ENCODE data around the gene TAOK1.

The TAOK1 gene

DNA sequence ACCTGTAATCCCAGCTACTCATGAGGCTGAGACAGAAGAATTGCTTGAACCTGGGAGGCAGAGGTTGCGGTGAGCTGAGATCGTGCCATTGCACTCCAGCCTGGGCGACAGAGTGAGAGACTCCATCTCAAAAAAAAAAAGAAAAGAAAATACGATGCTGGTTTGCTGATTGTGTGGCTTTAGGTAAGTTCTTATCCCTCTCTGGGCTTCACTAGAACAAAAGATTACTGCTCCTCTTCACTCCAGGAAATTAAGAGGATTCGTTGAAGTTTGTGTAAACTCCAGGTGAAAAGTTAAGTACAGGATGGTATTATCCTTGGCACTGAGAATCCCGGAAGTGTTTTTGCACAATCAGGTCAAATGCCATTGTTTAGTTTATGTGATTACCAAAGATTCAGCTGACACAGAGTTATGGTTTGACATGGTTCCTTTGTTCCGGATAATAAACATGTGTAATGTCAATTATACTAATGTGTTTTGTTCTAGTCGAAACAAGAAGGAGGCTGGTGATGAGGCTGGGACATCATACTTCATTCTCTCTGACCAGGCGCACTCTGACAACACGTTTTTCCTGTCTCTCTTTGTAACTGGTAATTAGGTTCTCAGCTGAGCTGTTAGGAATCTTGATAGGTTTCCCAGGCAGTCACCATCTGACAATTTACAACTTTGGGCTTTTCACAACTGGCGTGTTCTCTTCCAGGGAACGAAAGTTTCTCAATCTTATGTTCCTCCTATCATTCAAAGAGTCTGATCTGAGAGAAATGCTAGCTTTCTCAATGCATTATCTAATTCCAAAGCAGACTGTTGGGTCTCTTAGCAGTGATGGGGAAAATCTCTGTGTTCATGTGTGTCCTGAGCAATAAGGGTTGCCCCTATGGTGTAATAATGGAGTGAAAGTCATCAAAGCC is 10.8 kb upstream of the TAOK1 start:
- DNase-seq = no peak

GRCh38 chr17:29383686-29384085 is 6.5 kb upstream of the TAOK1 start:
- no peak for DNase-seq

DNA sequence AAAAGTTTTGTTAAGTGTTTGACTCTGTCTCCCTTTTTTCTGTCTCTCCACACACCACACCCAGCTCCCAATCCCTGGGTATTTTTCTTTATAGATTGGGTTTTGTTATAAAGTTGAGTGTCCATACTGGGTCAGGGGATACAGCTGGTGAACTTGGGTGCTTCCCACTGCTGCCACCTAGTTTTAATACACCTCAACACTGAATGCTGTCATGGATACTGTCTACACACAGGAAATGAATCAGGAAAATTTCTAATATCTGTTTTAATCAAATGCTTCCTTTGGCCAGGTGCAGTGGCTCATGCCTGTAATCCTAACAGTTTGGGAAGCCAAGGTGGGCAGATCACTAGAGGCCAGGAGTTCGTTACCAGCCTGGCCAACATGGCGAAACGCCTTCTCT is 5.3 kb upstream of the TAOK1 start:
- no peak for DNase-seq

- DNase-seq = no peak
These were observed 3.4 kb upstream of the TAOK1 start for GRCh38 chr17:29386760-29387159.

GRCh38 chr17:29388937-29389336 is 1.2 kb upstream of the TAOK1 start:
- DNase-seq = no peak

DNA sequence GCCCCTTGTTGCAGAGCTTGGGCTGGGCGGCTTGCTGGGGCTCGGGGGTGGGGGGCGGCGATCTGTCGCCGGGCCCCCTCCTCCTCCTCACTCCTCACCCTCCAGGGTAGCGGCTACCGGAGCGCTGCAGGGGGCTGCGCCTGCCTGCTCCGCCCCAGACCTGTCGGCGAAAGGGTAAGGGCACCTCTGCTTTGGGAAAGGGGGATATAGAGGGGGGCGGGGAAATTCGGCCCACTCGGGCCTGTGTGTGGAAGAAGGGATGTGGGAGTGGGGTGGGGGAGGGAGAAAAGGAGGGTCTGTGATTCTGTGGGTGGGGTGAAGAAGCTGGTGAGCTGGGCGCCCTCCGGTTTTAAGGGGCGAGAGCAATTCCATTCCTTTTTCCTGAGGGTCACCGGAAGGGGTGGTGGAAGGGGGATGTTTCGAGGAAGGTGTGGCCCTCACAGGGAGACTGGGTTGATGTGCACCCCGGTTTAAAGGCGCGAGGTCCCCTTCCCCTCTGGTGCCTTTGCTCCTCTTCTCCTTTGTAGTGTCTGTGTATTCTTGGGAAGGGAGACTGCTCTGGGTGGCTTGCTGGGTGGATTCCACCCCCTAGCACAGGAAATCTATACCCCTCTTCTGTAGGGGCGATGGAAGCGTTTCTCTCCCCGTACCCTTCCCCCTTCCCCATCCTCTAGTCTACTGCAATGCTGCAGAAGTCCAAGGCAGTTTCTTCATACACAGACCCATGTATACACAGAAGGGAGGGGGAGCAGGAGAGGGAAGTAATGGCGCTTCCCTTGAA is 878 bp downstream of the TAOK1 start:
- no peak for DNase-seq

DNA sequence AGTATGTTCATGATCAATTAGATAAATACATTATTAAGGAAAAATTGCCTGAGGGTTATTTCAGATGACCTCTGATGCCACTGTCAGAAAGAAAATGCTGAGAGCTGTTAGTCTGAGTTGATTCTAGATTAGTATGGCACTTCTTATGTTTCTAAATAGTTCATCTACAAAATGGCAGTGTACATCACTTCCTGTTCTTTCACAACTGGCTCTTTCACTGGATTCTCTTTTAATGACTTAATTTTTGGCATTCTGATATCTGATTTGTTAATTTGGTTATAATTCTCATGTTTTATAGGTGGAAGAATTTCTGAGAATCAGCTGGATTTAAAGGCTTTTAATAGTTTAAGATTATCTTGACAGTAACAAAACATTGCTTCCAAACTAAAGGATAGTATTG is 3.3 kb downstream of the TAOK1 start:
- no peak for DNase-seq

DNA sequence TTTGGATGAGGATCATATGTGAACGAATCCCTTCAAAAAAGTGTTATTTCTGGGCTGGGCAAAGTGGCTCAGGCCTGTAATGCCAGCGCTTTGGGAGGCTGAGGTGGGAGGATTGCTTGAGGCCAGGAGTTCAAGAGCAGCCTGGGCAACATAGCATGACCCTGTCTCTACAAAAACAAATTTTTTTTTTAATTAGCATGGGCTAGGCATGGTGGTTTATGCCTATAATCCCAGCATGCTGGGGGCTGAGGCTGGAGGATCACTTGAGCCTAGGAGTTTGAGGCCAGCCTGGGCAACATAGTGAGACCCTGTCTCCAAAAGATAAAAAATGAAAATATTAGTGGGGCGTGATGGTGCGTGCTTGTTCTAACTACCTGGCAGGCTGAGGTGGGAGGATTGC is 4.6 kb downstream of the TAOK1 start:
- DNase-seq = no peak

GRCh38 chr17:29396066-29396465 is 5.9 kb downstream of the TAOK1 start:
- DNase-seq = no peak

DNA sequence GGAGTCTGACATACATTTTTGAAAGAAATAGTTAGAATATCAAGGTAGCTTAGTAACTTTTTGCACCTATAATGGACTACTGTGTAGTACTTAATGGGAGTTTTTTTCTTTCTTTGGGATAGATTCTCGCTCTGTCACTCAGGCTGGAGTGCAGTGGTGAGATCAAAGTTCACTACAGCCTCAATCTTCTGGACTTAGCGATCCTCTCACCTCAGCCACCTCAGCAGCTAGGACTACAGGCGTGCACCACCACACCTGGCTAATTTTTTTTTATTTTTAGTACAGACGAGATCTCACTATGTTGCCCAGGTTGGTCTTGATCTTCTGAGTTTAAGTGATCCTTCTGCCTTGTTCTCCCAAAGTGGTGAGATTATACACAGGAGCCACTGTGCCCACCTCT is 9.5 kb downstream of the TAOK1 start:
- DNase-seq = no peak

- DNase-seq = no peak
These were observed 10.7 kb downstream of the TAOK1 start for GRCh38 chr17:29400818-29401217.

DNA sequence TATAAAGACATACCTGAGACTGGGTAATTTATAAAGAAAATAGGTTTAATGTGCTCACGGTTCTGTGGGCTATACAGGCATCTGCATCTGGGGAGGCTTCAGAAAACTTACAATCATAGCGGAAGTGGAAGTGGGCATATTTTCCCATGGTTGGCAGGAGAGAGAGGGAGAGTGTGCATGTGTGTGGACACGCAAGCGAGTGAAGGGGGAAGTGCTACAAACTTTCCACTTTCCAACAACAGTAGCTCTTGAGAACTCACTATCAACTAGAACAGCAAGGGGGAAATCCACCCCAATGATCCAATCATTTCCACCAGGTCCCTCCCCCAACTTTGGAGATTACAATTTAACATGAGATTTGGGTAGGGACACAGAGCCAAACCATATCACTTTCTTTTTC is 11.1 kb downstream of the TAOK1 start:
- DNase-seq = no peak

- DNase-seq = no peak
These were observed 17.7 kb downstream of the TAOK1 start for GRCh38 chr17:29407856-29408255.

DNA sequence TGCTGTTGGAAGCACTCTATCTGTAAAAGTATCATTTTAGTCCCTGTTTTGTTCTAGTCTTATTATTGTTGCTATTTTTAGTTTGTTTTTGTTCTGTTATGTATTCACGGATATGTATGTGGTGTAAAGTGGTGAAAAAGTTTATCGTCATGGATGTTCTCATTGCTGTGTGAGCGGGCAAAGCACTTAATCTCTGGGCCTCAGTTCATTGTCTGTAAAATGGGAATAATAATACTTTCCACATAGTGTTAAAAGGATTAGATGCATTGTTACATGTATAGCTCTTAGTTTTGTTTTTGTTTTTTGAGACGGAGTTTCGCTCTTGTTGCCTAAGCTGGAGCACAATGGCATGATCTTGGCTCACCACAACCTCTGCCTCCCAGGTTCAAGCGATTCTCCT is 19.8 kb downstream of the TAOK1 start:
- DNase-seq = no peak

GRCh38 chr17:29412780-29413565 is 22.8 kb downstream of the TAOK1 start:
- no peak for DNase-seq

GRCh38 chr17:29420128-29420527 is 30.0 kb downstream of the TAOK1 start:
- DNase-seq = no peak

DNA sequence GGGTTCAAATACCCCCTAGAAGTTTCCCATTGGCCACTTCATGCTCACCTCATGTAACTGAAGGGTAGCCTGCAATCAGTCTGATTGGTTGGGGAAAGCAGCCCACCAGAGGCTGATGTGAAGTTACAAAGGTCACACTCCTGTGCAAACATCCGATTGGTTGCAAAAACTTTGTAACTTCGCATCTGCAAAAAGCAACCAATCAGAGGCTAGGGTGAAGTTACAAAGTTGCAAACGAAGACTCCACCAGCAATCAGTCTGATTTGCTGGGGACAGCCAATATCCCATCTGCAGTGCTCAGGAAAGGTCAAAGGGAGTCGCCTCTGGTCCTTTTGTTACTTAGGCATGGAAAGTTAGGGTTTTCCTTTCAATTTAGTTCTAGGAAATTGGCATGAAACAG is 40.1 kb downstream of the TAOK1 start:
- no peak for DNase-seq

DNA sequence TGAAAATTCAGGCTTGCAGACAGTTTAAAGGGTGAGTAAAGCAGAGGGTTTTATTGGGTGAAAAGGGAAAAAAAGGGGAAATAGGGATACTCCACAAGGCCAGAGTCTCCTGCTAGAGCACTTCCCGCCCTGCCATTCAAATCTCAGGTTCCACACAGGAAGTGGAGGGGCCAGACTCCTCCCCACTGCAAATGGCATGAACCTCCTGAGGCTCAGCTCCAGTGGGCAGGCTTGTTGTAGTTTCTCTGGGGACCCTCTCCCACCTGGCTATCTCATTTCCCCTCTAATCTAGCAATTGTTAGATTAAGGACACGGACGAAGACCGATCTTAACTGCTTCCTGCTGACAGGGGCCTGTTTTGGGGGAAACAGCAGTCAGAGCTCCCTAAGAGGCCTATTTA is 43.4 kb downstream of the TAOK1 start:
- DNase-seq = no peak

DNA sequence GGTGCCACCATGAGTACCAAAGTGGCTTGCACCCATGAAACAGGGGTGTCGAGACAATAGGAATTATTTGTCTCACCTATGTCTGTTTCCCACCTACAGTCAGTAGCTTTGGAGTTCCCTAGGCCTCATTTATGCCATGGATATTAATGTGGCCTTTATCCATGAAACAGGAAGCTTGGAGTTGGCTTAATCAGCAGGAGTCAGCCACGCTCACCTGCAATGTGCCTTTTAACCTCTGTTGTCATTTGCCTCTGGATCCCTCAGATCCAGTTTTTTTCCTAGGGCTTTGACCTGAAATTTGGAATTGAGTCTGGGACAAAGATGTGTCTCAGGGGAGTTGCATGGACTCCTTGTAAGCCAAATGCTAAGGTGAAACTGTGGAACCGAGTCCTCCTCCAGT is 44.4 kb downstream of the TAOK1 start:
- DNase-seq = no peak

DNA sequence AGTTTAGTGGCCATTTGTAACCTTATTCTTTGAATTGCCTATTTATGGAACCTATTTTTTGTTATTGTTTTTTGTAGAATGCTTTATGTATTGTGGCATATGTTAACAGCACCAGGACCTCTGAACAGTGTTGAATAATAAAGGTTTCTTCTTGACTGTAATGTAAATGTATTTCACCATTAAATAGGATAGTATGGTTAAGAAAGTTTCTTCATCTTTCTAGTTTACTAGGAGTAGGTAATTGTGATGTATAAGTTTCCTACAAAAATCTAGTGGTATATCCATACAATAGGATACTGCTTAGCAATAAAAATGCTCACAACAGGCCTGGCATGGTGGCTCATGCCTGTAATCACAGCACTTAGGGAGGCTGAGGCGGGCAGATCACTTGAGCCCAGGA is 52.3 kb downstream of the TAOK1 start:
- DNase-seq = no peak

GRCh38 chr17:29443041-29443739 is 53.0 kb downstream of the TAOK1 start:
- no peak for DNase-seq

DNA sequence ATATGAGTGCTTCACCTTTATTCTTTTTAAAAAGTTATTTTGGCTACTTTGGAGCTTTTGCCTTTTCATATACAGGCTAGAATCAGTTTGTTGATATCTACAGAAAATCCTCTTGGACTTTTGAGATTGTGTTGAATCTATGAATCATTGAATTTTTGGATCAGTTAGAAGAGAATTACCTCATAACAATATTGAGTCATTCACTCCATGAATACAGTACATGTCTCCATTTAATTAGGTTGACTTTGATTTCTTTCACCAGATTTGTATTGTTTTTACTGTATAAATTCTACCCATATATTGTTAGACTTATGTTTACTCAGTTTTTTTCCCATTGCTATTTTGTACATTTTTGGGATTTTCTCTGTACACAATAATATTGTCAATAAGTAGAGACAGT is 54.4 kb downstream of the TAOK1 start:
- DNase-seq = no peak

DNA sequence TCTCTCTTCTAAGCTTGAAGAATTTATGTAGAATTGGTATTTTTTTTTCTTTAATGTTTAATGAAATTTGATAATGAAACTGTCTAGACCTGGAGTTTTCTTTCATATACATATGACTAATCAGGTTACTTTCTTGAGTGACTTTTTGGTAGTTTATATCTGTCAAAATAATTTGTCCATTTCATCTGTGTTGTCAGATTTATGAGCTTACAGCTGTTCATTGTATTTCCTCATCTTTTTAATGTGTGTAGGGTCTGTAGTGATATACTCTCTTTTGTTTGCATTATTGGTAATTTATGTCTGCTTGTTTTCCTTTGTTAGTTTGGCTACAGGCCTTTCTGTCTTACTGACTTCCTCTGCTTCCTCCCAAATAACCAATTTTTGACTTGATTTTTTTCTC is 55.7 kb downstream of the TAOK1 start:
- DNase-seq = no peak
